Ecto neural progenitor cell (in vitro differentiated cells): ENCODE data around the gene GRK5.

Source experiments
- DNase-seq: peaks from one replicate; pipeline ENCODE4 v3.0.0-alpha.2; 2018; ENCODE audit warnings: low spot score

Gene GRK5

GRCh38 chr10:119319161-119319919 is 112.0 kb downstream of the GRK5 start:
- DNase-seq, result no peak

- no peak for DNase-seq
These were observed 112.5 kb downstream of the GRK5 start for GRCh38 chr10:119319920-119320258.

GRCh38 chr10:119320981-119321380 is 113.6 kb downstream of the GRK5 start:
- no peak for DNase-seq

GRCh38 chr10:119323085-119324016 is 116.0 kb downstream of the GRK5 start:
- no peak for DNase-seq

GRCh38 chr10:119325131-119325530 is 117.8 kb downstream of the GRK5 start:
- no peak for DNase-seq

GRCh38 chr10:119326167-119326566 is 118.8 kb downstream of the GRK5 start:
- DNase-seq, result no peak

GRCh38 chr10:119327096-119327745 is 119.8 kb downstream of the GRK5 start:
- no peak for DNase-seq

GRCh38 chr10:119328223-119328622 is 120.9 kb downstream of the GRK5 start:
- DNase-seq, result no peak

- DNase-seq, result no peak
These were observed 123.0 kb downstream of the GRK5 start for GRCh38 chr10:119330342-119330741.

- no peak for DNase-seq
These were observed 123.7 kb downstream of the GRK5 start for GRCh38 chr10:119331061-119331460.

GRCh38 chr10:119333146-119333792 is 125.9 kb downstream of the GRK5 start:
- DNase-seq, result no peak

- no peak for DNase-seq
These were observed 128.4 kb downstream of the GRK5 start for GRCh38 chr10:119335671-119336353.

- DNase-seq, result no peak
These were observed 129.2 kb downstream of the GRK5 start for GRCh38 chr10:119336599-119336998.

- no peak for DNase-seq
These were observed 129.9 kb downstream of the GRK5 start for GRCh38 chr10:119337223-119337622.

GRCh38 chr10:119337796-119338432 is 130.5 kb downstream of the GRK5 start:
- no peak for DNase-seq

- no peak for DNase-seq
These were observed 131.7 kb downstream of the GRK5 start for GRCh38 chr10:119339109-119339508.

- no peak for DNase-seq
These were observed 133.6 kb downstream of the GRK5 start for GRCh38 chr10:119340893-119341458.

- no peak for DNase-seq
These were observed 134.3 kb downstream of the GRK5 start for GRCh38 chr10:119341459-119342301.

- no peak for DNase-seq
These were observed 135.0 kb downstream of the GRK5 start for GRCh38 chr10:119342335-119342734.
